Chondrocyte (in vitro differentiated cells): Measurements from ENCODE around the gene DIO3. TPM values are rescaled to one million over a fixed set of nuclear protein-coding genes. Genes with fewer than 3 reads are reported as not detected.

Source experiments
- DNase-seq: peaks from one replicate; pipeline ENCODE4 v3.0.0; 2021; ENCODE audit warnings: mixed read lengths, low spot score
- H3K27ac Mint-ChIP-seq: one replicate; pipeline ENCODE4 v1.8.0; 2021; ENCODE audit warnings: mild to moderate bottlenecking, moderate library complexity, mixed read lengths; ENCODE audit not compliant: unreplicated experiment
- H3K27me3 Mint-ChIP-seq: 2 replicates; pipeline ENCODE4 v1.8.0; 2021; ENCODE audit warnings: low read depth, mixed read lengths
- H3K36me3 Mint-ChIP-seq: 2 replicates; pipeline ENCODE4 v1.8.0; 2021; ENCODE audit warnings: low read depth, mixed read lengths
- H3K4me1 Mint-ChIP-seq: 2 replicates; pipeline ENCODE4 v1.8.0; 2021; ENCODE audit warnings: low read depth, mild to moderate bottlenecking, mixed read lengths
- H3K4me3 Mint-ChIP-seq: one replicate; pipeline ENCODE4 v1.8.0; 2021; ENCODE audit warnings: mild to moderate bottlenecking, moderate library complexity, mixed read lengths; ENCODE audit not compliant: unreplicated experiment
- H3K9me3 Mint-ChIP-seq: 2 replicates; pipeline ENCODE4 v1.8.0; 2021; ENCODE audit warnings: low read depth, mixed read lengths
- CTCF ChIP-seq: fragments of 200-600 bp; sonication (generic); IDR thresholded peaks from 2 replicates; pipeline ENCODE4 v1.5.0; 2021; ENCODE audit warnings: antibody characterized with exemption, mild to moderate bottlenecking, moderate library complexity
- total RNA-seq: library from RNA; stranded (reverse); gene quantifications from 3 replicates; pipeline ENCODE4 v1.2.1, GENCODE V29; 2021

The DIO3 gene
- total RNA-seq, 1 donor from 2014 or later: not detected

GRCh38 chr14:101573289-101573688 is 12.0 kb downstream of the DIO3 start:
- Mint-ChIP-seq H3K36me3 (no peaks in the 10 kb centered on the region), H3K27me3 (peaks cover 38% of the 10 kb centered on the region), H3K4me3 (no peak overlapping the region), H3K27ac (no peak overlapping the region), H3K9me3 (no peaks in the 10 kb centered on the region), H3K4me1 (no peaks in the 10 kb centered on the region)
- TF ChIP-seq CTCF: no peak
- DNase-seq: peak; percentile 43

- H3K36me3 Mint-ChIP-seq: no peaks in the 10 kb centered on the region
- TF ChIP-seq CTCF: no peak
- H3K4me1 Mint-ChIP-seq: no peaks in the 10 kb centered on the region
- no peak overlapping the region for H3K4me3 Mint-ChIP-seq
- DNase-seq: peak; percentile 37
- H3K9me3 Mint-ChIP-seq: peaks cover 4% of the 10 kb centered on the region
- H3K27ac Mint-ChIP-seq: no peak overlapping the region
- peaks cover 34% of the 10 kb centered on the region for H3K27me3 Mint-ChIP-seq
These were observed 14.3 kb downstream of the DIO3 start for GRCh38 chr14:101575581-101575980.

- Mint-ChIP-seq H3K9me3 (peaks cover 9% of the 10 kb centered on the region), H3K27me3 (peaks cover 36% of the 10 kb centered on the region), H3K4me1 (no peaks in the 10 kb centered on the region), H3K4me3 (no peak overlapping the region), H3K36me3 (peaks cover 2% of the 10 kb centered on the region), H3K27ac (no peak overlapping the region)
- TF ChIP-seq CTCF: no peak
- DNase-seq: peak; percentile 57
These were observed 16.1 kb downstream of the DIO3 start for GRCh38 chr14:101577221-101577909.

GRCh38 chr14:101578489-101578888 is 17.2 kb downstream of the DIO3 start:
- peak; percentile 50 for DNase-seq
- H3K27ac Mint-ChIP-seq: no peak overlapping the region
- H3K36me3 Mint-ChIP-seq: peaks cover 2% of the 10 kb centered on the region
- H3K27me3 Mint-ChIP-seq: peaks cover 37% of the 10 kb centered on the region
- TF ChIP-seq CTCF: no peak
- no peak overlapping the region for H3K4me3 Mint-ChIP-seq
- H3K9me3 Mint-ChIP-seq: peaks cover 9% of the 10 kb centered on the region
- no peaks in the 10 kb centered on the region for H3K4me1 Mint-ChIP-seq

- no peak overlapping the region for H3K4me3 Mint-ChIP-seq
- H3K27ac Mint-ChIP-seq: no peak overlapping the region
- peaks cover 33% of the 10 kb centered on the region for H3K27me3 Mint-ChIP-seq
- no peak for TF ChIP-seq CTCF
- peaks cover 9% of the 10 kb centered on the region for H3K9me3 Mint-ChIP-seq
- no peaks in the 10 kb centered on the region for H3K4me1 Mint-ChIP-seq
- peak; percentile 63 for DNase-seq
- peaks cover 2% of the 10 kb centered on the region for H3K36me3 Mint-ChIP-seq
These were observed 18.2 kb downstream of the DIO3 start for GRCh38 chr14:101579372-101580080.
